GM21786 (cell line): ENCODE results near the gene VPS39.

Source experiments
- ATAC-seq: cut with Tn5 transposase; IDR thresholded peaks from one replicate; pipeline ENCODE4 v1.9.1; 2021; ENCODE audit not compliant: unreplicated experiment

Gene VPS39

GRCh38 chr15:42199126-42199525, 9.0 kb downstream of the VPS39 start:
- no peak for ATAC-seq

- ATAC-seq: no peak
Observed at GRCh38 chr15:42198516-42198915, 9.6 kb downstream of the VPS39 start.

- no peak for ATAC-seq
Observed at GRCh38 chr15:42194513-42194912, 13.6 kb downstream of the VPS39 start.

- no peak for ATAC-seq
Observed at GRCh38 chr15:42193383-42193782, 14.7 kb downstream of the VPS39 start.

GRCh38 chr15:42191610-42192346, 16.3 kb downstream of the VPS39 start:
- ATAC-seq: no peak

GRCh38 chr15:42190370-42190769, 17.7 kb downstream of the VPS39 start:
- ATAC-seq: no peak

GRCh38 chr15:42185801-42186200, 22.3 kb downstream of the VPS39 start:
- no peak for ATAC-seq

GRCh38 chr15:42184736-42185135, 23.4 kb downstream of the VPS39 start:
- no peak for ATAC-seq

GRCh38 chr15:42184296-42184695, 23.8 kb downstream of the VPS39 start:
- no peak for ATAC-seq

- no peak for ATAC-seq
Observed at GRCh38 chr15:42182961-42183360, 25.1 kb downstream of the VPS39 start.

GRCh38 chr15:42182328-42182886, 25.7 kb downstream of the VPS39 start:
- no peak for ATAC-seq

GRCh38 chr15:42178056-42178455, 30.0 kb downstream of the VPS39 start:
- no peak for ATAC-seq

GRCh38 chr15:42175671-42176070, 32.4 kb downstream of the VPS39 start:
- no peak for ATAC-seq

GRCh38 chr15:42172475-42172874, 35.6 kb downstream of the VPS39 start:
- no peak for ATAC-seq

- ATAC-seq: no peak
Observed at GRCh38 chr15:42171795-42172194, 36.3 kb downstream of the VPS39 start.

GRCh38 chr15:42171122-42171521, 37.0 kb downstream of the VPS39 start:
- ATAC-seq: no peak

- ATAC-seq: no peak
Observed at GRCh38 chr15:42166225-42166940, 41.7 kb downstream of the VPS39 start.

- no peak for ATAC-seq
Observed at GRCh38 chr15:42165106-42165505, 43.0 kb downstream of the VPS39 start.

GRCh38 chr15:42163947-42164550, 44.1 kb downstream of the VPS39 start:
- no peak for ATAC-seq

GRCh38 chr15:42163291-42163690, 44.8 kb downstream of the VPS39 start:
- no peak for ATAC-seq

GRCh38 chr15:42160136-42160535, 48.0 kb downstream of the VPS39 start:
- no peak for ATAC-seq
